Measurements from ENCODE around the gene HNRNPA1L2. TPM values are rescaled to one million over a fixed set of nuclear protein-coding genes. Genes with fewer than 3 reads are reported as not detected.

Gene HNRNPA1L2
- total and polyA plus RNA-seq, 2 experiments from 2014 or later: 3.6 to 9.4 TPM

DNA sequence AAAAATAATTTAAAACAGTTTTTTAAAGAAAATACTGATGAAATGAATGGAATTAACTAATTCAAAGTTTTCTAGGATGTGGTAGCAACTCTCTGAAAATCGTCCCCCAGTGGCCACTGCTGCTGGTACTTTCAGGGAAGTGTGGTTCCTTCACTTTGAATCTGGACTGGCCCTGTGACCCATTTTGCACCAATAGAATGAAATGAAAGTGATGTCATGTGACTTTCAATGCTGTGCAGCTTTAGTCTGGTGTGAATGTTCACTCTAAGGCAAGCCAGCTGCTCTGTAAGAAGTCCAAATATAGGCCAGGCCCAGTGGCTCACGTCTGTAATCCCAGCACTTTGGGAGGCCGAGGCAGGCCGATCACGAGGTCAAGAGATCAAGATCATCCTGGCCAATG lies 26.4 kb upstream of the HNRNPA1L2 start:
- no peaks in the 10 kb centered on the region for H3K27me3 ChIP-seq (ENCODE audit: insufficient read depth)
- Mint-ChIP-seq H3K4me3 (no peak overlapping the region), H3K36me3 (ENCODE audit: low read depth) (no peaks in the 10 kb centered on the region), H3K27me3 (ENCODE audit: insufficient read depth, low read depth, poor library complexity) (no peaks in the 10 kb centered on the region), H3K27ac (no peak overlapping the region), H3K9me3 (no peaks in the 10 kb centered on the region), H3K4me1 (peaks cover 10% of the 10 kb centered on the region)
- H2AFZ ChIP-seq: no peak overlapping the region
- TF ChIP-seq, protein P1, sequence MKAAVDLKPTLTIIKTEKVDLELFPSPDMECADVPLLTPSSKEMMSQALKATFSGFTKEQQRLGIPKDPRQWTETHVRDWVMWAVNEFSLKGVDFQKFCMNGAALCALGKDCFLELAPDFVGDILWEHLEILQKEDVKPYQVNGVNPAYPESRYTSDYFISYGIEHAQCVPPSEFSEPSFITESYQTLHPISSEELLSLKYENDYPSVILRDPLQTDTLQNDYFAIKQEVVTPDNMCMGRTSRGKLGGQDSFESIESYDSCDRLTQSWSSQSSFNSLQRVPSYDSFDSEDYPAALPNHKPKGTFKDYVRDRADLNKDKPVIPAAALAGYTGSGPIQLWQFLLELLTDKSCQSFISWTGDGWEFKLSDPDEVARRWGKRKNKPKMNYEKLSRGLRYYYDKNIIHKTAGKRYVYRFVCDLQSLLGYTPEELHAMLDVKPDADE (IDR thresholded peaks at IDR 0.05): no peak
- TF ChIP-seq ZNF114 (CRISPR knock-in tag; IDR thresholded peaks at IDR 0.05) (no peak), EZH2 (IDR thresholded peaks at IDR 0.05; ENCODE audit: low read depth, unreplicated experiment) (no peak)
- TF ChIP-seq, protein P2, sequence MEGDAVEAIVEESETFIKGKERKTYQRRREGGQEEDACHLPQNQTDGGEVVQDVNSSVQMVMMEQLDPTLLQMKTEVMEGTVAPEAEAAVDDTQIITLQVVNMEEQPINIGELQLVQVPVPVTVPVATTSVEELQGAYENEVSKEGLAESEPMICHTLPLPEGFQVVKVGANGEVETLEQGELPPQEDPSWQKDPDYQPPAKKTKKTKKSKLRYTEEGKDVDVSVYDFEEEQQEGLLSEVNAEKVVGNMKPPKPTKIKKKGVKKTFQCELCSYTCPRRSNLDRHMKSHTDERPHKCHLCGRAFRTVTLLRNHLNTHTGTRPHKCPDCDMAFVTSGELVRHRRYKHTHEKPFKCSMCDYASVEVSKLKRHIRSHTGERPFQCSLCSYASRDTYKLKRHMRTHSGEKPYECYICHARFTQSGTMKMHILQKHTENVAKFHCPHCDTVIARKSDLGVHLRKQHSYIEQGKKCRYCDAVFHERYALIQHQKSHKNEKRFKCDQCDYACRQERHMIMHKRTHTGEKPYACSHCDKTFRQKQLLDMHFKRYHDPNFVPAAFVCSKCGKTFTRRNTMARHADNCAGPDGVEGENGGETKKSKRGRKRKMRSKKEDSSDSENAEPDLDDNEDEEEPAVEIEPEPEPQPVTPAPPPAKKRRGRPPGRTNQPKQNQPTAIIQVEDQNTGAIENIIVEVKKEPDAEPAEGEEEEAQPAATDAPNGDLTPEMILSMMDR (conservative IDR thresholded peaks at IDR 0.05; ENCODE audit: low read depth in 2 of 2): no peak
- H3K4me2 ChIP-seq: no peak overlapping the region
- peaks cover 19% of the 10 kb centered on the region for H3K79me2 ChIP-seq (replicated peaks; ENCODE audit: insufficient read depth)
- ATAC-seq (no peak), DNase-seq (ENCODE audit: low spot score) (no peak)
- H4K20me1 ChIP-seq (replicated peaks; ENCODE audit: insufficient read depth): 0 out of 2 replicates have a peak, but pooled peaks cover 5% of the 10 kb centered on the region
- H3K36me3 ChIP-seq (ENCODE audit: insufficient read depth): no peaks in the 10 kb centered on the region
- H3K27ac ChIP-seq (ENCODE audit: low read depth): no peak overlapping the region
- no peaks in the 10 kb centered on the region; the same call in 1 of the 2 replicates for H3K9me2 ChIP-seq (ENCODE audit: insufficient read depth)
- H3K4me3 ChIP-seq: no peak overlapping the region
- H3F3A ChIP-seq (replicated peaks; ENCODE audit: low read depth): no peaks in the 10 kb centered on the region
- peaks cover 17% of the 10 kb centered on the region; the same call in 1 of the 2 replicates for H3K4me1 ChIP-seq (ENCODE audit: insufficient read depth)

DNA sequence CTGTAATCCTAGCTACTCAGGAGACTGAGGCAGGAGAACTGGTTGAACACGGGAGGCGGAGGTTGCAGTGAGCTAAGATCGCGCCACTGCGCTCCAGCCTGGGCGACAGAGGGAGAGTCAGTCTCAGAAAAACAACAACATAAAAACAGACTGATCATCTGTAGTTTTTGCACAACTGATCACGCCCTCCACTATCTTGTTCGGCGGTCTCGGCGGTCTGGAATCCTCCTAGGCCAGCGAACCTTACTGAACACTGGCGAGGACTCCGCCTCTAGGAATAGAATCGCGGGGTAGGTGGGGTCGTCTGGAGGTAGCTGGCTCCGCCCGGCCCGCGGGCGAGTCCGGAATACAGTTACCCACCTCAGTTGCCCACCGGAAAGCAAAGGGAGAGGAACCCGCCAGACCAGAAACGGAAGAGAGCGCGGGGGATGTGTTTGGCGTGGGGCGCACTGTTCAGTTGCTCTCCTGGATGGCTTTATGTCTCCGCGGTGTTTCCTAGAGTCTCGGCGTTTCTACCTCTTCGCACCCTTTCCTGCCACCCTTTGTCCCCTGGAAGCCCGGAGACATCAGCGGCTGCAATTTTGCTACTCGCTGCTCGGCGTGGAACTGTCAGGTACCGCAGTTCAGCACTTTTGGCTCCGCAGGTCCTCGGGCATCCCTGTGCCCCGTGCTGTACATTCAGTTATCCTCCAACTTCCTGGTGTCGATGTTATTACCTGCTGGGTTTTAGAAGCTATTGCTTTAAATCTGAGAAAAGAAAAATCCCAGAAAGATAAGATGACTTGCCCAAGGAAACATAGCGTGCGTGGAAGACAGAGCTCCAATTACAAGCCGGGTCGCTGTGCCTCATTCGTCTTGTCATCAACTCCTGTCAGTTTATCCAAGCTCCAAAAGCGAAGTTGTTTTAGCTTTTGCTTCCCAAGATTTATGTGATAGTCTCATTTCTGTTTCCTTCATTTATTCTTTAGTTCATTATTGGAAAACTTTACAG lies 24.9 kb upstream of the HNRNPA1L2 start:
- Mint-ChIP-seq H3K27me3 (ENCODE audit: insufficient read depth, low read depth, poor library complexity) (no peaks in the 10 kb centered on the region), H3K9me3 (no peaks in the 10 kb centered on the region), H3K27ac (peak overlapping the region; percentile 61; the same call in 1 of the 2 replicates), H3K36me3 (ENCODE audit: low read depth) (no peaks in the 10 kb centered on the region), H3K4me1 (peaks cover 10% of the 10 kb centered on the region), H3K4me3 (peak overlapping the region; percentile 98)
- H4K20me1 ChIP-seq (replicated peaks; ENCODE audit: insufficient read depth): 0 out of 2 replicates have a peak, but pooled peaks cover 5% of the 10 kb centered on the region
- ATAC-seq (peak; percentile 99), DNase-seq (ENCODE audit: low spot score) (peak; percentile 91)
- 0 out of 2 replicates have a peak, but pooled peaks cover 5% of the 10 kb centered on the region for H3K36me3 ChIP-seq (ENCODE audit: insufficient read depth)
- H3K27me3 ChIP-seq (ENCODE audit: insufficient read depth): no peaks in the 10 kb centered on the region
- peaks cover 19% of the 10 kb centered on the region for H3K79me2 ChIP-seq (replicated peaks; ENCODE audit: insufficient read depth)
- no peaks in the 10 kb centered on the region; the same call in 1 of the 2 replicates for H3K9me2 ChIP-seq (ENCODE audit: insufficient read depth)
- H2AFZ ChIP-seq: peak overlapping the region; percentile 100
- peak overlapping the region; percentile 99 for H3K4me3 ChIP-seq
- peak overlapping the region; percentile 99 for H3K4me2 ChIP-seq
- H3F3A ChIP-seq (replicated peaks; ENCODE audit: low read depth): no peaks in the 10 kb centered on the region
- no peak overlapping the region; the same call in 1 of the 2 replicates for H3K27ac ChIP-seq (ENCODE audit: low read depth)
- H3K4me1 ChIP-seq (ENCODE audit: insufficient read depth): peaks cover 17% of the 10 kb centered on the region; the same call in 1 of the 2 replicates
- TF ChIP-seq JUNB (IDR thresholded peaks at IDR 0.05; ENCODE audit: unreplicated experiment) (no peak), STAT1 (IDR thresholded peaks at IDR 0.05; ENCODE audit: unreplicated experiment) (no peak), POLR2AphosphoS5 (IDR thresholded peaks at IDR 0.05; ENCODE audit: low read depth) (peak; percentile 78), CREB1 (CRISPR knock-in tag; IDR thresholded peaks at IDR 0.05; ENCODE audit: low read depth) (peak; percentile 49; the same call in 1 of the 2 replicates)
- TF ChIP-seq, protein P3, sequence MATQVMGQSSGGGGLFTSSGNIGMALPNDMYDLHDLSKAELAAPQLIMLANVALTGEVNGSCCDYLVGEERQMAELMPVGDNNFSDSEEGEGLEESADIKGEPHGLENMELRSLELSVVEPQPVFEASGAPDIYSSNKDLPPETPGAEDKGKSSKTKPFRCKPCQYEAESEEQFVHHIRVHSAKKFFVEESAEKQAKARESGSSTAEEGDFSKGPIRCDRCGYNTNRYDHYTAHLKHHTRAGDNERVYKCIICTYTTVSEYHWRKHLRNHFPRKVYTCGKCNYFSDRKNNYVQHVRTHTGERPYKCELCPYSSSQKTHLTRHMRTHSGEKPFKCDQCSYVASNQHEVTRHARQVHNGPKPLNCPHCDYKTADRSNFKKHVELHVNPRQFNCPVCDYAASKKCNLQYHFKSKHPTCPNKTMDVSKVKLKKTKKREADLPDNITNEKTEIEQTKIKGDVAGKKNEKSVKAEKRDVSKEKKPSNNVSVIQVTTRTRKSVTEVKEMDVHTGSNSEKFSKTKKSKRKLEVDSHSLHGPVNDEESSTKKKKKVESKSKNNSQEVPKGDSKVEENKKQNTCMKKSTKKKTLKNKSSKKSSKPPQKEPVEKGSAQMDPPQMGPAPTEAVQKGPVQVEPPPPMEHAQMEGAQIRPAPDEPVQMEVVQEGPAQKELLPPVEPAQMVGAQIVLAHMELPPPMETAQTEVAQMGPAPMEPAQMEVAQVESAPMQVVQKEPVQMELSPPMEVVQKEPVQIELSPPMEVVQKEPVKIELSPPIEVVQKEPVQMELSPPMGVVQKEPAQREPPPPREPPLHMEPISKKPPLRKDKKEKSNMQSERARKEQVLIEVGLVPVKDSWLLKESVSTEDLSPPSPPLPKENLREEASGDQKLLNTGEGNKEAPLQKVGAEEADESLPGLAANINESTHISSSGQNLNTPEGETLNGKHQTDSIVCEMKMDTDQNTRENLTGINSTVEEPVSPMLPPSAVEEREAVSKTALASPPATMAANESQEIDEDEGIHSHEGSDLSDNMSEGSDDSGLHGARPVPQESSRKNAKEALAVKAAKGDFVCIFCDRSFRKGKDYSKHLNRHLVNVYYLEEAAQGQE (IDR thresholded peaks at IDR 0.05; ENCODE audit: unreplicated experiment): no peak
- TF ChIP-seq, protein P2 (conservative IDR thresholded peaks at IDR 0.05; ENCODE audit: low read depth in 2 of 2): no peak

All from GM23338 (cell line).